Epithelial cell of esophagus (primary cell): ENCODE data around the gene DOCK3.

ENCODE experiments used
- DNase-seq: peaks from one replicate; pipeline ENCODE4 v3.0.0; 2010; ENCODE audit warnings: low read depth
- H3K4me3 ChIP-seq: 2 replicates; pipeline ENCODE4 v1.5.1; 2011; ENCODE audit warnings: mild to moderate bottlenecking, low read length, control low read depth
- TF ChIP-seq, protein P1 (sequence below): IDR thresholded peaks from 2 replicates; pipeline ENCODE4 v1.5.1; 2011; ENCODE audit warnings: low read depth, mild to moderate bottlenecking, low read length, control low read depth, inconsistent platforms; ENCODE audit not compliant: insufficient read depth; ENCODE audit errors: missing control alignments

The DOCK3 gene

GRCh38 chr3:51429138-51429537 lies 754.4 kb downstream of the DOCK3 start:
- DNase-seq: no peak
- TF ChIP-seq, protein P1, sequence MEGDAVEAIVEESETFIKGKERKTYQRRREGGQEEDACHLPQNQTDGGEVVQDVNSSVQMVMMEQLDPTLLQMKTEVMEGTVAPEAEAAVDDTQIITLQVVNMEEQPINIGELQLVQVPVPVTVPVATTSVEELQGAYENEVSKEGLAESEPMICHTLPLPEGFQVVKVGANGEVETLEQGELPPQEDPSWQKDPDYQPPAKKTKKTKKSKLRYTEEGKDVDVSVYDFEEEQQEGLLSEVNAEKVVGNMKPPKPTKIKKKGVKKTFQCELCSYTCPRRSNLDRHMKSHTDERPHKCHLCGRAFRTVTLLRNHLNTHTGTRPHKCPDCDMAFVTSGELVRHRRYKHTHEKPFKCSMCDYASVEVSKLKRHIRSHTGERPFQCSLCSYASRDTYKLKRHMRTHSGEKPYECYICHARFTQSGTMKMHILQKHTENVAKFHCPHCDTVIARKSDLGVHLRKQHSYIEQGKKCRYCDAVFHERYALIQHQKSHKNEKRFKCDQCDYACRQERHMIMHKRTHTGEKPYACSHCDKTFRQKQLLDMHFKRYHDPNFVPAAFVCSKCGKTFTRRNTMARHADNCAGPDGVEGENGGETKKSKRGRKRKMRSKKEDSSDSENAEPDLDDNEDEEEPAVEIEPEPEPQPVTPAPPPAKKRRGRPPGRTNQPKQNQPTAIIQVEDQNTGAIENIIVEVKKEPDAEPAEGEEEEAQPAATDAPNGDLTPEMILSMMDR: no peak
- no peak overlapping the region for H3K4me3 ChIP-seq
